OCI-LY7 (cell line): ENCODE results near the gene VAMP1. TPM values are rescaled to one million over a fixed set of nuclear protein-coding genes. Genes with fewer than 3 reads are reported as not detected.

Experiments used
- BruUV-seq: library from RNA; stranded (reverse); fragments of 400-500 nt; replicated peaks from 2 replicates; lab custom pipeline; 2021; lab: Mats Ljungman, UMichigan
- CTCF ChIA-PET: fragments of 300-600 bp; sonication (Branson Sonifier 250); formaldehyde crosslinking; loops from one replicate; lab custom pipeline; 2022; ENCODE audit warnings: antibody characterized with exemption; ENCODE audit not compliant: unreplicated experiment; lab: Charles Lee
- POLR2A ChIA-PET: fragments of 300-600 bp; sonication (Branson Sonifier 250); formaldehyde crosslinking; loops from one replicate; lab custom pipeline; 2022; ENCODE audit warnings: antibody characterized with exemption; lab: Charles Lee
- DNase-seq: peaks from one replicate; pipeline ENCODE4 v3.0.0-alpha.2; 2015; ENCODE audit warnings: low spot score
- H2AFZ ChIP-seq: fragments of 200-600 bp; sonication (generic), shearing (Covaris generic); 2 replicates; pipeline ENCODE4 v1.6.1; 2014; ENCODE audit warnings: mild to moderate bottlenecking, antibody characterized with exemption, low read length, moderate library complexity
- H3K27ac ChIP-seq: fragments of 200-600 bp; sonication (generic); 2 replicates; pipeline ENCODE4 v1.5.1; 2014; ENCODE audit warnings: mixed run types, low read depth, mild to moderate bottlenecking, moderate library complexity, low read length, inconsistent platforms; ENCODE audit not compliant: poor library complexity, severe bottlenecking
- H3K36me3 ChIP-seq: fragments of 200-600 bp; sonication (generic); 2 replicates; pipeline ENCODE4 v1.6.1; 2014; ENCODE audit warnings: mild to moderate bottlenecking, antibody characterized with exemption, low read length, moderate library complexity, mixed read lengths; ENCODE audit not compliant: insufficient read depth
- H3K4me1 ChIP-seq: fragments of 200-600 bp; sonication (generic); 2 replicates; pipeline ENCODE4 v1.5.1; 2014; ENCODE audit warnings: mild to moderate bottlenecking, low read length; ENCODE audit not compliant: insufficient read depth, poor library complexity, severe bottlenecking
- H3K4me2 ChIP-seq: fragments of 200-600 bp; sonication (generic); 2 replicates; pipeline ENCODE4 v1.6.1; 2014; ENCODE audit warnings: mild to moderate bottlenecking, low read length
- H3K4me3 ChIP-seq: fragments of 200-600 bp; sonication (generic); 2 replicates; pipeline ENCODE4 v1.5.1; 2014; ENCODE audit warnings: mild to moderate bottlenecking, low read depth, low read length; ENCODE audit not compliant: poor library complexity, severe bottlenecking
- H3K79me2 ChIP-seq: fragments of 200-600 bp; sonication (generic); 2 replicates; pipeline ENCODE4 v1.6.1; 2016; ENCODE audit warnings: low read depth, mild to moderate bottlenecking, low read length, moderate library complexity, mixed read lengths; ENCODE audit not compliant: insufficient read depth
- H3K9me2 ChIP-seq: fragments of 200-600 bp; sonication (generic); 2 replicates; pipeline ENCODE4 v1.6.1; 2016; ENCODE audit warnings: mild to moderate bottlenecking, low read length, mixed read lengths; ENCODE audit not compliant: insufficient read depth
- H3K9me3 ChIP-seq: fragments of 200-600 bp; sonication (generic); 2 replicates; pipeline ENCODE4 v1.6.1; 2014; ENCODE audit warnings: mild to moderate bottlenecking, mixed run types, low read length, mixed read lengths
- H4K20me1 ChIP-seq: fragments of 200-600 bp; sonication (generic); 2 replicates; pipeline ENCODE4 v1.6.1; 2014; ENCODE audit warnings: mild to moderate bottlenecking, antibody characterized with exemption, low read length, moderate library complexity, mixed read lengths; ENCODE audit not compliant: insufficient read depth
- EZH2phosphoT487 ChIP-seq: fragments of 200-600 bp; sonication (generic); IDR thresholded peaks from 2 replicates; pipeline ENCODE4 v1.6.1; 2018; ENCODE audit warnings: low read depth, borderline replicate concordance, mild to moderate bottlenecking, mixed run types, antibody characterized with exemption, low read length, moderate library complexity, mixed read lengths
- intact Hi-C: fragments of 100-400 bp; cut with micrococcal nuclease; formaldehyde crosslinking; loops from one replicate; pipeline ENCODE4 v1.10.0; 2022; ENCODE audit not compliant: unreplicated experiment
- total RNA-seq, 2 experiments: library from RNA; depleted of rRNA in 1 of 2; stranded (reverse); fragments of >200 nt in 1 of 2; shearing (Covaris generic) in 1 of 2; gene quantifications; 2 replicates each; pipeline ENCODE4 v1.2.3, GENCODE V29; 2014 to 2022
- TF ChIP-seq, protein P1 (sequence below): fragments of 200-600 bp; sonication (generic); conservative IDR thresholded peaks from 2 replicates; pipeline ENCODE4 v1.5.1; 2014; ENCODE audit warnings: mild to moderate bottlenecking, antibody characterized with exemption, low read length, moderate library complexity, mixed read lengths

VAMP1 gene
- total RNA-seq, 2 experiments from 2014 or later = 46.9 to 86.0 TPM

- DNase-seq = peak; percentile 28
- ChIA-PET CTCF (interaction anchor here (0.5 to 2.2 kb wide), 8 partner anchors 8 to 154 kb away, joined by 3 to 8 read pairs (median 3); partner anchors contain the start of gene CD27), POLR2A (interaction anchor here (0.5 to 8.2 kb wide), 16 partner anchors 8 to 124 kb away, joined by 3 to 112 read pairs (median 6); partner anchors contain the start of genes CD27, GAPDH, TAPBPL and VAMP1)
- peaks cover 89% of the 10 kb centered on the region for H3K36me3 ChIP-seq
- H3K27ac ChIP-seq = peak overlapping the region; percentile 93
- H2AFZ ChIP-seq = no peak overlapping the region
- peak overlapping the region; percentile 44 for H3K4me3 ChIP-seq
- peak overlapping the region; percentile 80 for H3K4me2 ChIP-seq
- intact Hi-C loops = loop anchor here (1.0 to 5.0 kb wide), 3 partner anchors 14 to 139 kb away; no protein-coding TSS in a partner anchor
- no peaks in the 10 kb centered on the region for H4K20me1 ChIP-seq
- TF ChIP-seq, protein P1, sequence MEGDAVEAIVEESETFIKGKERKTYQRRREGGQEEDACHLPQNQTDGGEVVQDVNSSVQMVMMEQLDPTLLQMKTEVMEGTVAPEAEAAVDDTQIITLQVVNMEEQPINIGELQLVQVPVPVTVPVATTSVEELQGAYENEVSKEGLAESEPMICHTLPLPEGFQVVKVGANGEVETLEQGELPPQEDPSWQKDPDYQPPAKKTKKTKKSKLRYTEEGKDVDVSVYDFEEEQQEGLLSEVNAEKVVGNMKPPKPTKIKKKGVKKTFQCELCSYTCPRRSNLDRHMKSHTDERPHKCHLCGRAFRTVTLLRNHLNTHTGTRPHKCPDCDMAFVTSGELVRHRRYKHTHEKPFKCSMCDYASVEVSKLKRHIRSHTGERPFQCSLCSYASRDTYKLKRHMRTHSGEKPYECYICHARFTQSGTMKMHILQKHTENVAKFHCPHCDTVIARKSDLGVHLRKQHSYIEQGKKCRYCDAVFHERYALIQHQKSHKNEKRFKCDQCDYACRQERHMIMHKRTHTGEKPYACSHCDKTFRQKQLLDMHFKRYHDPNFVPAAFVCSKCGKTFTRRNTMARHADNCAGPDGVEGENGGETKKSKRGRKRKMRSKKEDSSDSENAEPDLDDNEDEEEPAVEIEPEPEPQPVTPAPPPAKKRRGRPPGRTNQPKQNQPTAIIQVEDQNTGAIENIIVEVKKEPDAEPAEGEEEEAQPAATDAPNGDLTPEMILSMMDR = no peak
- TF ChIP-seq EZH2phosphoT487 = no peak
- H3K9me3 ChIP-seq = no peaks in the 10 kb centered on the region
- H3K79me2 ChIP-seq = no peaks in the 10 kb centered on the region; the same call in 1 of the 2 replicates
- no TSS peak for BruUV-seq
- no peaks in the 10 kb centered on the region for H3K9me2 ChIP-seq
- H3K4me1 ChIP-seq = peaks cover 53% of the 10 kb centered on the region
Observed at GRCh38 chr12:6460751-6461371, 9.6 kb downstream of the VAMP1 start.

DNA sequence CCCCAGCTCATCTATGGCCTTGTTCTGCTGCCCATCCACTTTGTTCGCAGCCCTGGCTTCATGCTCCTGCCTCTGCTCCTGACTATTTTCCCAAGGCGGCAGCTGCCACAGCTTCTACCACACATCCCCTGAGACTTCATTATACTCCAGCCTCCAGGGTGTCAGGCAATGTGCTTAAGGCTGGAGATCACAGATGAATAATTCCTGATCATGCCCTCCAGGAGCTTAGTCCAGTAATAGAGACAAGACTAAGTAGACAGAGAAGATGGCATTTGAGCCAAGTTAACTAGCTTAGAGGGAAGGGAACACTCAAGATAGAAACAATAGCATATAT is 11.5 kb downstream of the VAMP1 start:
- no peaks in the 10 kb centered on the region; the same call in 1 of the 2 replicates for H3K79me2 ChIP-seq
- intact Hi-C loops = no loop called here
- H3K4me3 ChIP-seq = no peak overlapping the region
- DNase-seq = no peak
- no TSS peak for BruUV-seq
- H3K27ac ChIP-seq = no peak overlapping the region
- H3K9me3 ChIP-seq = no peaks in the 10 kb centered on the region
- TF ChIP-seq, protein P1 = no peak
- TF ChIP-seq EZH2phosphoT487 = no peak
- no peak overlapping the region for H3K4me2 ChIP-seq
- H3K9me2 ChIP-seq = no peaks in the 10 kb centered on the region
- peaks cover 43% of the 10 kb centered on the region for H3K4me1 ChIP-seq
- H4K20me1 ChIP-seq = no peaks in the 10 kb centered on the region
- H2AFZ ChIP-seq = no peak overlapping the region
- peaks cover 85% of the 10 kb centered on the region for H3K36me3 ChIP-seq
- POLR2A ChIA-PET = interaction anchor here (0.5 to 8.2 kb wide), 5 partner anchors 11 to 79 kb away, joined by 3 to 112 read pairs (median 4); partner anchors contain the start of genes CD27 and VAMP1
- CTCF ChIA-PET = no interaction called here
